ENCODE measurements around the gene TRIM8. TPM values are rescaled to one million over a fixed set of nuclear protein-coding genes. Genes with fewer than 3 reads are reported as not detected.

TRIM8 gene
- total and polyA plus RNA-seq, 9 of the 15 experiments (the other 6 are each of a cell fraction or from before 2014, with no cell fraction given) = 1.7 to 26.0 (median 9.1) TPM

GRCh38 chr10:102615361-102615760 lies 28.9 kb upstream of the TRIM8 start (continued):
- TF ChIP-seq RAD21 (CRISPR knock-in tag; conservative IDR thresholded peaks at IDR 0.05 in 1 of 2, IDR thresholded peaks at IDR 0.05 in 1 of 2) = peak in 1 of 2 experiments; percentile 56; a peak in 2 of 4 replicates
- TF ChIP-seq, protein P1, sequence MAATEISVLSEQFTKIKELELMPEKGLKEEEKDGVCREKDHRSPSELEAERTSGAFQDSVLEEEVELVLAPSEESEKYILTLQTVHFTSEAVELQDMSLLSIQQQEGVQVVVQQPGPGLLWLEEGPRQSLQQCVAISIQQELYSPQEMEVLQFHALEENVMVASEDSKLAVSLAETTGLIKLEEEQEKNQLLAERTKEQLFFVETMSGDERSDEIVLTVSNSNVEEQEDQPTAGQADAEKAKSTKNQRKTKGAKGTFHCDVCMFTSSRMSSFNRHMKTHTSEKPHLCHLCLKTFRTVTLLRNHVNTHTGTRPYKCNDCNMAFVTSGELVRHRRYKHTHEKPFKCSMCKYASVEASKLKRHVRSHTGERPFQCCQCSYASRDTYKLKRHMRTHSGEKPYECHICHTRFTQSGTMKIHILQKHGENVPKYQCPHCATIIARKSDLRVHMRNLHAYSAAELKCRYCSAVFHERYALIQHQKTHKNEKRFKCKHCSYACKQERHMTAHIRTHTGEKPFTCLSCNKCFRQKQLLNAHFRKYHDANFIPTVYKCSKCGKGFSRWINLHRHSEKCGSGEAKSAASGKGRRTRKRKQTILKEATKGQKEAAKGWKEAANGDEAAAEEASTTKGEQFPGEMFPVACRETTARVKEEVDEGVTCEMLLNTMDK (IDR thresholded peaks at IDR 0.05; ENCODE audit: borderline replicate concordance, insufficient read depth, low read depth, low read length, poor library complexity, severe bottlenecking) = peak; percentile 85
- TF ChIP-seq, protein P2, sequence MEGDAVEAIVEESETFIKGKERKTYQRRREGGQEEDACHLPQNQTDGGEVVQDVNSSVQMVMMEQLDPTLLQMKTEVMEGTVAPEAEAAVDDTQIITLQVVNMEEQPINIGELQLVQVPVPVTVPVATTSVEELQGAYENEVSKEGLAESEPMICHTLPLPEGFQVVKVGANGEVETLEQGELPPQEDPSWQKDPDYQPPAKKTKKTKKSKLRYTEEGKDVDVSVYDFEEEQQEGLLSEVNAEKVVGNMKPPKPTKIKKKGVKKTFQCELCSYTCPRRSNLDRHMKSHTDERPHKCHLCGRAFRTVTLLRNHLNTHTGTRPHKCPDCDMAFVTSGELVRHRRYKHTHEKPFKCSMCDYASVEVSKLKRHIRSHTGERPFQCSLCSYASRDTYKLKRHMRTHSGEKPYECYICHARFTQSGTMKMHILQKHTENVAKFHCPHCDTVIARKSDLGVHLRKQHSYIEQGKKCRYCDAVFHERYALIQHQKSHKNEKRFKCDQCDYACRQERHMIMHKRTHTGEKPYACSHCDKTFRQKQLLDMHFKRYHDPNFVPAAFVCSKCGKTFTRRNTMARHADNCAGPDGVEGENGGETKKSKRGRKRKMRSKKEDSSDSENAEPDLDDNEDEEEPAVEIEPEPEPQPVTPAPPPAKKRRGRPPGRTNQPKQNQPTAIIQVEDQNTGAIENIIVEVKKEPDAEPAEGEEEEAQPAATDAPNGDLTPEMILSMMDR (IDR thresholded peaks at IDR 0.05 in 2 of 3, conservative IDR thresholded peaks at IDR 0.05 in 1 of 3; ENCODE audit: insufficient read depth in 2 of 3, low read depth in 1 of 3, low read length in 3 of 3) = peak; percentile 52 to 65 (median 59)
- no peak for TF ChIP-seq MTA2 (IDR thresholded peaks at IDR 0.05; ENCODE audit: low read depth)
